Neural progenitor cell (in vitro differentiated cells): Measurements from ENCODE around the gene IL12A. TPM values are rescaled to one million over a fixed set of nuclear protein-coding genes. Genes with fewer than 3 reads are reported as not detected.

ENCODE experiments used
- DNase-seq: peaks from one replicate; pipeline ENCODE4 v3.0.0-alpha.2; 2016; ENCODE audit warnings: low spot score
- H2AFZ ChIP-seq: fragments of 200-600 bp; sonication (generic); replicated peaks from 2 replicates; pipeline ENCODE4 v1.6.1; 2016; ENCODE audit warnings: antibody characterized with exemption
- H3F3A ChIP-seq: fragments of 200-600 bp; sonication (generic); 2 replicates; pipeline ENCODE4 v1.6.1; 2016; ENCODE audit warnings: antibody characterized with exemption, low read depth
- H3K27ac ChIP-seq: fragments of 200-600 bp; sonication (generic); 2 replicates; pipeline ENCODE4 v1.5.1; 2016; ENCODE audit warnings: mild to moderate bottlenecking
- H3K27me3 ChIP-seq: fragments of 200-600 bp; sonication (generic); 2 replicates; pipeline ENCODE4 v1.6.1; 2016; ENCODE audit warnings: mild to moderate bottlenecking, moderate library complexity
- H3K36me3 ChIP-seq: fragments of 200-600 bp; sonication (generic); 2 replicates; pipeline ENCODE4 v1.5.1; 2016
- H3K4me1 ChIP-seq: fragments of 200-600 bp; sonication (generic); 2 replicates; pipeline ENCODE4 v1.6.1; 2016; ENCODE audit warnings: mixed run types
- H3K4me2 ChIP-seq: fragments of 200-600 bp; sonication (generic); 2 replicates; pipeline ENCODE4 v1.6.1; 2016
- H3K4me3 ChIP-seq: fragments of 200-600 bp; sonication (generic); 2 replicates; pipeline ENCODE4 v1.5.1; 2016
- H3K79me2 ChIP-seq: fragments of 200-600 bp; sonication (generic); 2 replicates; pipeline ENCODE4 v1.6.1; 2016; ENCODE audit warnings: low read depth
- H3K9ac ChIP-seq: fragments of 200-600 bp; sonication (generic); 2 replicates; pipeline ENCODE4 v1.6.1; 2016
- H3K9me3 ChIP-seq: fragments of 200-600 bp; sonication (generic); 2 replicates; pipeline ENCODE4 v1.5.1; 2016; ENCODE audit warnings: low read depth
- H4K20me1 ChIP-seq: fragments of 200-600 bp; sonication (generic); 2 replicates; pipeline ENCODE4 v1.6.1; 2016; ENCODE audit warnings: low read depth
- H3K27ac Mint-ChIP-seq: 3 replicates; pipeline ENCODE4 v1.8.0; 2021; ENCODE audit warnings: mixed read lengths
- H3K27me3 Mint-ChIP-seq: 2 replicates; pipeline ENCODE4 v1.8.0; 2022; ENCODE audit warnings: low read depth, mild to moderate bottlenecking, inconsistent platforms, moderate library complexity, mixed read lengths; ENCODE audit not compliant: insufficient read depth
- H3K36me3 Mint-ChIP-seq: 3 replicates; pipeline ENCODE4 v1.8.0; 2021; ENCODE audit warnings: mixed read lengths
- H3K4me1 Mint-ChIP-seq: 3 replicates; pipeline ENCODE4 v1.8.0; 2021; ENCODE audit warnings: mixed read lengths
- H3K4me3 Mint-ChIP-seq: 3 replicates; pipeline ENCODE4 v1.8.0; 2021; ENCODE audit warnings: mild to moderate bottlenecking, moderate library complexity, mixed read lengths
- H3K9me3 Mint-ChIP-seq: 3 replicates; pipeline ENCODE4 v1.8.0; 2020; ENCODE audit warnings: mixed read lengths
- CTCF ChIP-seq: fragments of 200-600 bp; sonication (generic); IDR thresholded peaks from 2 replicates; pipeline ENCODE4 v1.5.1; 2017; ENCODE audit warnings: antibody characterized with exemption, mild to moderate bottlenecking
- EZH2 ChIP-seq: fragments of 200-600 bp; sonication (generic); IDR thresholded peaks from 2 replicates; pipeline ENCODE4 v1.6.1; 2017; ENCODE audit warnings: antibody characterized with exemption, mild to moderate bottlenecking, moderate library complexity
- EZH2phosphoT487 ChIP-seq: fragments of 200-600 bp; sonication (generic); IDR thresholded peaks from 2 replicates; pipeline ENCODE4 v1.6.1; 2017; ENCODE audit warnings: antibody characterized with exemption
- total RNA-seq: library from RNA; depleted of rRNA; stranded (reverse); fragments of >200 nt; gene quantifications from 2 replicates; pipeline ENCODE4 v1.2.3, GENCODE V29; 2015; ENCODE audit warnings: low replicate concordance

The IL12A gene
- total RNA-seq, 1 donor from 2014 or later = 0.79 TPM

GRCh38 chr3:159992589-159992988, 4.0 kb downstream of the IL12A start:
- Histone ChIP-seq H3K9ac (no peak overlapping the region), H3K4me3 (no peak overlapping the region), H3K27me3 (peaks cover 22% of the 10 kb centered on the region), H4K20me1 (no peaks in the 10 kb centered on the region), H3K4me2 (no peak overlapping the region), H3K27ac (no peak overlapping the region), H2AFZ (no peak overlapping the region), H3K79me2 (no peaks in the 10 kb centered on the region), H3K4me1 (peaks cover 4% of the 10 kb centered on the region), H3F3A (no peaks in the 10 kb centered on the region), H3K9me3 (no peaks in the 10 kb centered on the region), H3K36me3 (no peaks in the 10 kb centered on the region)
- no peak for TF ChIP-seq EZH2
- TF ChIP-seq CTCF = no peak
- TF ChIP-seq EZH2phosphoT487 = no peak
- Mint-ChIP-seq H3K27ac (no peak overlapping the region), H3K9me3 (peaks cover 8% of the 10 kb centered on the region), H3K4me1 (peaks cover 3% of the 10 kb centered on the region), H3K4me3 (no peak overlapping the region), H3K27me3 (peaks cover 7% of the 10 kb centered on the region), H3K36me3 (no peaks in the 10 kb centered on the region)
- DNase-seq = no peak

DNA sequence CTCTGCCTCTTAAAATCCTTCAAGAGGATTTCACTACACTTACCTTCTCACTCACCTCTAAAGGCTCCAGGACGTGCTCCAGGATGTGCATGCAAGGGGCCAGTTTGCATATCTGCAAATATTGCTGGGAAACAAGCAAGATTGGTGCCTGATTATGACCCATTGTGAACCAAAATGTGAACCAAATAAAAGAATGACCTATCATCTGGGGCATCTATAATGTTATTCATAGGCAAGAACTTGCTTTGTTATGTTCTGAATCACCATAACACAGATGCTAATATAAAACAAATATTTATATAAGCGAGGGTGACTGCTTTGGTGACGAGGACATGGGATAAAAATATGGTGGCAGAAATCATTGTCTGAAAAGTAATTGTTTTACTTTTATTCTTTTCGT, 5.5 kb downstream of the IL12A start:
- Mint-ChIP-seq H3K4me3 (no peak overlapping the region), H3K9me3 (peaks cover 8% of the 10 kb centered on the region)

GRCh38 chr3:159995091-159995490, 6.5 kb downstream of the IL12A start:
- no peak for DNase-seq
- H3K4me1 Mint-ChIP-seq = peaks cover 7% of the 10 kb centered on the region
- Histone ChIP-seq H2AFZ (no peak overlapping the region), H3K9ac (no peak overlapping the region), H3K27me3 (peaks cover 6% of the 10 kb centered on the region), H3K4me1 (no peaks in the 10 kb centered on the region), H4K20me1 (no peaks in the 10 kb centered on the region), H3F3A (no peaks in the 10 kb centered on the region), H3K4me2 (no peak overlapping the region), H3K79me2 (no peaks in the 10 kb centered on the region), H3K27ac (no peak overlapping the region), H3K36me3 (no peaks in the 10 kb centered on the region), H3K4me3 (no peak overlapping the region), H3K9me3 (no peaks in the 10 kb centered on the region)
- H3K27me3 Mint-ChIP-seq = no peaks in the 10 kb centered on the region
- peaks cover 8% of the 10 kb centered on the region for H3K9me3 Mint-ChIP-seq
- no peak for TF ChIP-seq EZH2phosphoT487
- TF ChIP-seq EZH2 = no peak
- TF ChIP-seq CTCF = no peak
- H3K36me3 Mint-ChIP-seq = no peaks in the 10 kb centered on the region
- H3K4me3 Mint-ChIP-seq = no peak overlapping the region
- H3K27ac Mint-ChIP-seq = no peak overlapping the region

More for the DNA sequence above, 5.5 kb downstream of the IL12A start:
- Histone ChIP-seq H3K9me3 (no peaks in the 10 kb centered on the region), H3K9ac (no peak overlapping the region), H3K36me3 (no peaks in the 10 kb centered on the region), H3K4me1 (no peaks in the 10 kb centered on the region), H3F3A (no peaks in the 10 kb centered on the region), H3K4me2 (no peak overlapping the region), H4K20me1 (no peaks in the 10 kb centered on the region), H3K27ac (no peak overlapping the region), H3K79me2 (no peaks in the 10 kb centered on the region), H3K27me3 (peaks cover 15% of the 10 kb centered on the region), H3K4me3 (no peak overlapping the region), H2AFZ (no peak overlapping the region)
- Mint-ChIP-seq H3K36me3 (no peaks in the 10 kb centered on the region), H3K27me3 (peaks cover 3% of the 10 kb centered on the region), H3K27ac (no peak overlapping the region), H3K4me1 (peaks cover 7% of the 10 kb centered on the region)
- DNase-seq = no peak
- TF ChIP-seq EZH2phosphoT487 (no peak), EZH2 (no peak), CTCF (no peak)
